ENCODE measurements around the gene LITAF. TPM values are rescaled to one million over a fixed set of nuclear protein-coding genes. Genes with fewer than 3 reads are reported as not detected.

Gene LITAF
- polyA plus RNA-seq, 1 of the 3 experiments (the other 2 are of a cell fraction), result 45.7 TPM

- CTCF ChIA-PET, result interaction anchor here (1.1 to 2.3 kb wide), 4 partner anchors 46 to 239 kb away, joined by 3 to 6 read pairs (median 3); no protein-coding TSS in a partner anchor
- no peak for DNase-seq
- H3K9ac ChIP-seq, result no peak overlapping the region
These were observed 48.5 kb upstream of the LITAF start for GRCh38 chr16:11635113-11635652.

GRCh38 chr16:11634312-11634711 lies 47.6 kb upstream of the LITAF start:
- ChIA-PET POLR2A (no interaction called here), CTCF (interaction anchor here (1.1 kb wide), 1 partner anchor 45 kb away, joined by 3 read pairs; no protein-coding TSS in a partner anchor)
- Histone ChIP-seq H3K4me3 (ENCODE audit: low read depth in 2 of 2, low read length in 1 of 2) (no peak overlapping the region), H3K9me2 (no peaks in the 10 kb centered on the region), H3K4me2 (no peak overlapping the region), H3K27me3 (ENCODE audit: insufficient read depth) (no peaks in the 10 kb centered on the region), H3K79me2 (ENCODE audit: insufficient read depth) (no peaks in the 10 kb centered on the region), H3K27ac (ENCODE audit: low read depth in 2 of 2, low read length in 1 of 2) (no peak overlapping the region), H3K9me3 (no peaks in the 10 kb centered on the region), H3F3A (replicated peaks; ENCODE audit: insufficient read depth) (no peaks in the 10 kb centered on the region), H3K9ac (no peak overlapping the region), H3K4me1 (ENCODE audit: control insufficient read depth in 1 of 2, insufficient read depth in 2 of 2, low read depth in 1 of 2, low read length in 1 of 2) (peaks cover 0 to 6% of the 10 kb centered on the region in 2 experiments; a peak in 1 of 4 replicates), H2AFZ (ENCODE audit: low read depth) (no peak overlapping the region), H3K36me3 (replicated peaks in 1 of 2; ENCODE audit: control insufficient read depth in 1 of 2, insufficient read depth in 2 of 2, low read length in 1 of 2) (no peaks in the 10 kb centered on the region), H4K20me1 (ENCODE audit: insufficient read depth) (no peaks in the 10 kb centered on the region)
- DNase-seq, result no peak
- 86% methylated on average over 6 of the region's 6 CpGs for WGBS (ENCODE audit: low lambda C conversion rate)
- no peak for TF ChIP-seq RXRA (IDR thresholded peaks at IDR 0.05; ENCODE audit: borderline replicate concordance, low read depth)
- no peak for TF ChIP-seq FOXM1 (IDR thresholded peaks at IDR 0.05; ENCODE audit: low read depth)
- TF ChIP-seq CTCF (IDR thresholded peaks at IDR 0.05), result no peak
- no peak for TF ChIP-seq YY1 (IDR thresholded peaks at IDR 0.05; ENCODE audit: low read depth)

More at GRCh38 chr16:11635113-11635652, 48.5 kb upstream of the LITAF start:
- Histone ChIP-seq H3F3A (replicated peaks; ENCODE audit: insufficient read depth) (no peaks in the 10 kb centered on the region), H3K79me2 (ENCODE audit: insufficient read depth) (no peaks in the 10 kb centered on the region), H3K9me2 (no peaks in the 10 kb centered on the region), H4K20me1 (ENCODE audit: insufficient read depth) (no peaks in the 10 kb centered on the region), H2AFZ (ENCODE audit: low read depth) (no peak overlapping the region), H3K27me3 (ENCODE audit: insufficient read depth) (no peaks in the 10 kb centered on the region), H3K4me1 (ENCODE audit: control insufficient read depth in 1 of 2, insufficient read depth in 2 of 2, low read depth in 1 of 2, low read length in 1 of 2) (peaks cover 1 to 6% of the 10 kb centered on the region in 2 experiments; a peak in 1 of 4 replicates), H3K36me3 (replicated peaks in 1 of 2; ENCODE audit: control insufficient read depth in 1 of 2, insufficient read depth in 2 of 2, low read length in 1 of 2) (no peaks in the 10 kb centered on the region), H3K4me2 (no peak overlapping the region), H3K27ac (ENCODE audit: low read depth in 2 of 2, low read length in 1 of 2) (no peak overlapping the region), H3K4me3 (ENCODE audit: low read depth in 2 of 2, low read length in 1 of 2) (no peak overlapping the region), H3K9me3 (no peaks in the 10 kb centered on the region)
- POLR2A ChIA-PET, result no interaction called here
- TF ChIP-seq SIN3A (IDR thresholded peaks at IDR 0.05; ENCODE audit: borderline replicate concordance, low read depth, low read length) (no peak), MXI1 (IDR thresholded peaks at IDR 0.05; ENCODE audit: low read depth, low read length) (no peak), MAX (IDR thresholded peaks at IDR 0.05; ENCODE audit: low read depth) (no peak), FOXJ3 (CRISPR knock-in tag; IDR thresholded peaks at IDR 0.05) (no peak), EP300 (IDR thresholded peaks at IDR 0.05; ENCODE audit: borderline replicate concordance in 1 of 2, low read depth in 1 of 2, low read length in 1 of 2) (no peak)
- 89% methylated on average over 9 of the region's 10 CpGs for WGBS (ENCODE audit: low lambda C conversion rate)

DNA sequence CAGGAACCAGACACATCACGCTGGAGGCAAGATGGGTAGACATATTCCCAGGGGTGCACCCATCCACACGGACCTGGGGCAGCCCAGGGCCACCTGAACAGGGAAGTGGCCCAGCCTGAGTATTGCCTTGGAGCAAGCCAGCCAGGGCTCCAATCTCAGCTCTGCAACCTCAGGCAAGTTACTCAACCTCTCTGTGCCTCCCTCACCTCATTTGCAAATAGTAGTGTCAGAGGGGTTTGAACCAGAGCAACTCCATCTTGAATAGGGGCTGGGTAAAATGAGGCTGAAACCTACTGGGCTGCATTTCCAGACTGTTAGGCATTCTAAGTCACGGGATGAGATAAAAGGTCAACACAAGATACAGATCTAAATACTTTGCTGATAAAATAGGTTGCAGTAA lies 46.4 kb upstream of the LITAF start:
- CTCF ChIA-PET, result no interaction called here
- Histone ChIP-seq H3K9me2 (no peaks in the 10 kb centered on the region), H3K4me1 (ENCODE audit: control insufficient read depth in 1 of 2, insufficient read depth in 2 of 2, low read depth in 1 of 2, low read length in 1 of 2) (peaks cover 0 to 6% of the 10 kb centered on the region in 2 experiments; a peak in 1 of 4 replicates), H3K79me2 (ENCODE audit: insufficient read depth) (no peaks in the 10 kb centered on the region), H4K20me1 (ENCODE audit: insufficient read depth) (no peaks in the 10 kb centered on the region), H3K27ac (ENCODE audit: low read depth in 2 of 2, low read length in 1 of 2) (no peak overlapping the region), H3F3A (replicated peaks; ENCODE audit: insufficient read depth) (no peaks in the 10 kb centered on the region), H3K36me3 (replicated peaks in 1 of 2; ENCODE audit: control insufficient read depth in 1 of 2, insufficient read depth in 2 of 2, low read length in 1 of 2) (no peaks in the 10 kb centered on the region), H3K9me3 (no peaks in the 10 kb centered on the region), H3K27me3 (ENCODE audit: insufficient read depth) (no peaks in the 10 kb centered on the region), H3K4me2 (no peak overlapping the region), H3K4me3 (ENCODE audit: low read depth in 2 of 2, low read length in 1 of 2) (no peak overlapping the region), H3K9ac (no peak overlapping the region), H2AFZ (ENCODE audit: low read depth) (peak overlapping the region; percentile 58; the same call in 1 of the 2 replicates)
- DNase-seq, result no peak
- no peak for TF ChIP-seq POLR2AphosphoS5 (IDR thresholded peaks at IDR 0.05; ENCODE audit: low read depth, low read length)
- no peak for TF ChIP-seq NFIC (IDR thresholded peaks at IDR 0.05; ENCODE audit: borderline replicate concordance)
- TF ChIP-seq FOSL2 (IDR thresholded peaks at IDR 0.05; ENCODE audit: borderline replicate concordance, low read depth), result no peak
- TF ChIP-seq RAD21 (IDR thresholded peaks at IDR 0.05; ENCODE audit: low read length), result no peak
- no peak for TF ChIP-seq MAX (IDR thresholded peaks at IDR 0.05; ENCODE audit: low read depth)
- no peak for TF ChIP-seq SIN3A (IDR thresholded peaks at IDR 0.05; ENCODE audit: borderline replicate concordance, low read depth, low read length)
- no peak for TF ChIP-seq TAF1 (IDR thresholded peaks at IDR 0.05; ENCODE audit: borderline replicate concordance, low read depth, low read length)
- TF ChIP-seq CHD2 (IDR thresholded peaks at IDR 0.05; ENCODE audit: low read length, partially characterized antibody), result no peak
- TF ChIP-seq RXRA (IDR thresholded peaks at IDR 0.05; ENCODE audit: borderline replicate concordance, low read depth), result no peak
- TF ChIP-seq YY1 (IDR thresholded peaks at IDR 0.05; ENCODE audit: low read depth), result no peak
- TF ChIP-seq NRF1 (IDR thresholded peaks at IDR 0.05; ENCODE audit: low read depth, low read length), result no peak
- no peak for TF ChIP-seq RCOR1 (IDR thresholded peaks at IDR 0.05; ENCODE audit: low read length)
- TF ChIP-seq TEAD4 (IDR thresholded peaks at IDR 0.05; ENCODE audit: borderline replicate concordance, insufficient read depth), result no peak
- TF ChIP-seq USF2 (IDR thresholded peaks at IDR 0.05; ENCODE audit: borderline replicate concordance, low read depth, low read length), result no peak
- WGBS (ENCODE audit: low lambda C conversion rate), result 75% methylated on average over 1 of the region's 3 CpGs
- POLR2A ChIA-PET, result no interaction called here

Data from SK-N-SH (cell line).